ENCODE results near the gene SLC9A9.
A peak's percentile ranks its signal among the peaks of the same experiment; 100 is the strongest.
"Not testable (repeated sequence)": the region's sequence is repeated elsewhere in the genome, so short reads cannot be mapped to it uniquely, and the experiment has no call there.

SLC9A9 gene

DNA sequence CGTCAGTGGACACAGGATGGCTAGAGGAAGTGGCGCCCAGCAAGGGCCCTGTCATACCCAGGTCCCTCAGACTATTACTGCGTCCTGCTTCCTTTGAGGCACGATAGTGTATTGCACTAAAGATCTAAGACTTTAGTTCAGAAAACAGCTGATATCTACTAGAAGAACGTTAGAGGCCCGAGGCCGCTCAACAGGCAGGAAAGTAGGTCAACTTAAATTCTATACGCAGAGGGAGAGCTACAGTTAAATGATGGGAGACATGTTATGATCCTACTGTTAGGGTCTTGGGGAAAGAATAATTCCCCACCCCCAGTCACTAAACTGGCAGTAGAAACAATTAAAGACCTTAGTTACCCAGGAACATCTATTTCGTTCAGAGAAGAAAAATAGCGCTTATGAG lies 410.9 kb downstream of the SLC9A9 start:
- DNase-seq, result no peak

DNA sequence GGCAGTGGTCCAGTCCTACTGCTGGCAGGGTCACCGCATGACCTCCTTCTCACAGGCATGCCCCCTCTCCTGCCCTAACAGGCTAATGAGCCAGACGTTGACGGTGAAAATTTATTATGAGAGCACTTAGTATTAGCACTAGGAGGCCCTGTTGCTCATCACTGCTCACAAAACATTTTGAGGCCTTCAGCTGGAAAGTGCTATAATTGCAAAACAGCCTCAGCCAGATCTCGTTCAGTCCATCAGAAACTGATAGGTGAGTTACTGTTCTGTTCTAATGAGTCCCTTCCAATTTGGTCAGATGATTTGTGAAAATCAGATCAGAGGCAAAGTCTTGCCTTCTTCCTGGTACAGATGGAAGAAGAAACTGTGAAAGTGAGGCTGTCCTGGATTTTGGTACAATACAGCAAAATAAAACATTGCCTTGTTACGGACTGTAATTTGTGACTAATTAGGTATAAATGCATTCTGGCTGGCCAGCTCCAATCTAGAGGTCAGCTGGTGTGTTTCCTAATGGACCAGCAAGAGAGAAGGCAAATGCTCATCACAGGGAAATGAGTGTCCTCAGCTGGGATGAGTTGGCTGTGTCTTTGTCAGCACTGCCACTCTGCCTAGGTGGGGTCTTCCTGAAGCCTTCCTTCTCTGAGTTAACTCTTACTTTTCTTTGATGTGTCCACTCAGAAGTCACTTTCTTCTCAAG lies 411.9 kb downstream of the SLC9A9 start:
- no peak for DNase-seq

DNA sequence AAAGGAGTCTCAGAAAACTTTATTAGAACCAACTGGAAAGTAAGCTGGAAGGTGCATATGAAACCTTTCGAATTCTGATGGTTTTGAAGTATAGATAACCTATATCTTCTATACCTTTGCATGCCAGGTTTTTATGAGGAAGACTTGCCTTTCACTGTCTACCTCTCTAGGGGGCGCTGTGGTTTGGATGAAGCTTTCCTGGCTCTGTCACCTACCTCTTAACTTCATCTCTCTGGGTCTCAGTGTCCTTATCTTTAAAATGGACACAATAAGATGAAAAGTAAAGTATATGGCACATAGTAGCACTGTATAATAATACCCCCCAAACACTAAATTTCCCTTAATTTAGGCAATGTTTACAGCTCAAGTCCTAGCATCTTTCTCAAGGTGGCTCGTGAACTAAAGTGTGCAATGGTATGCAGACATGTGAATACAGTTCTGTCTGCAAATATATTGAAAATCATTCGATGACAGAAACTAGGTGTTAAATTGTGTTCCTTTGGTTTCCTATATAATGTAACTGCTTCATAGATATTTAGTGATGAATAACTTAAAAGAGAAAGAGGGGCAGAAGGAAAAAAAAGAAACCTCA lies 414.4 kb downstream of the SLC9A9 start:
- DNase-seq, result peak; percentile 41 to 42

DNA sequence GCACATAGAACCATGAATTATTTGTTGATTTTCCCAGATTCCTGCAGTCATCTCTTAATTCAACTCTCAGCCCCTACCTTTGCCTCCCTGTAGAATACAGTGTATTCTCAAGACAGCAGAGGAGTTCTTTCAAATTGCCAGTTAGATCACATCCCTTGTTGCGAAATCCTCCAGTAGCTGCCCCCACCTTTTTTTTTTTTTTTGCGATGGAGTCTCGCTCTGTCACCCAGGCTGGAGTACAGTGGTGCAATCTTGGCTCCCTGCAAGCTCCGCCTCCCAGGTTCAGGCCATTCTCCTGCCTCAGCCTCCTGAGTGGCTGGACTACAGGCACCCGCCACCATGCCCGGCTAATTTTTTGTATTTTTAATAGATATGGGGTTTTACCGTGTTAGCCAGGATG lies 417.0 kb downstream of the SLC9A9 start:
- DNase-seq, result not testable (repeated sequence)

DNA sequence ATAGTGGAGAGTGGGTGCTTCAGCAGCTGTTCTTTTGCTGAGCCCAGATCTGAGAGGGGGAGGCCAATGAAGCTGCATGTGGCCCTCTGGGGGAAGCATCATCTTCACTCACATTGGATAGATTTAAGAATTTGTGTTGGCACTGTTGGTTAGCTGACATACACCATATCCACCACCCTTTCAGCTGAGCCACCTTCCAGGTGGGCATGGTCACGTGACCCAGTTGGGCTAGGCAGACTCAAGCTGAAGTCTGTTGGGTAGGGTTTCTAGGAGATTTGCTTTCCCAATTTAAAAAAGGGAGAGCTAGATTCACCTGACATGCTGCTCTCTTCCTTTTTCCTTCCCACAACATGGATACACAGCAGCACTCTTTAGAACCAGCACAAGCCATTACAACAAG lies 417.7 kb downstream of the SLC9A9 start:
- DNase-seq, result no peak

DNA sequence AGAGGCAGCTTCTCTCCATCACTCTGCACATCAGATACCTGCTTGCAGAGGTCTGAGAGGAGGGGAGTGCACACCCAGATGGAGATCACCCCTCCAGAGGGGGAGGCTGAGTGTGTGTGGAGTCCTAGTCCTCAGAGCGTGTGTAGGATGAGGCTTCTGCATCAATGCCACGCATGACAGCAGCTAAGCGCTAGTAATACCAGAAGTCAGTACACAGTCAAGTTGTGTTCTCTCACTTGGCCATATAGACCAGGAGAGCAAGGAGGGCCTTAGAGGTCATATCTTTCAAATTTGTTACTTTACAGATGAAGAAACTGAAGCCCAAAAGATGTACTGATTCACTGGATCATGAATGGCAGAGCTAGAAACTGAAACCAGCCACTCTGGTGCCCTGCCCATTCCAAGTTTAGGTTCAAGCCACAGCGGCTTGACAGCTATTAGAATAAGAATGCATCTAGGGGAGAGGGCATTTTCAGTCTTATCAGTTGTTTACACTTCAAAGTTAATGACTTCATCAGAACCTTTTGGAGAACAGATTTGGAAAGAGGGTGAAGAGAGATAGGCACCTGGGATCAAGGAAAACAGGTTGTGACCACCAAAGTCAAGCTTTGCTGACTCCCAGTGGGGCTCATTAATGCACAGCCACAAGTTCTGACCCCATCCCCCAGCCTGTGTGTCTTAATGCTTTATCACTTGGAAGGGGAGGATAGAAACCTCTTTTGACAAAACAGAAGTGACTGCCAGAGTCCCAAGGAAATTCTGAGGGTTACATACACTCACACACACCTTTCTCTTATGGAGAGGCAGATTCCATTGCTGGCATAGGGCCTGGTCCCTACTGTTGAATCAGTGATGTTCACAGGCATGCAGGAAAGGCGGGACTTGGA lies 418.4 kb downstream of the SLC9A9 start:
- no peak for DNase-seq

DNA sequence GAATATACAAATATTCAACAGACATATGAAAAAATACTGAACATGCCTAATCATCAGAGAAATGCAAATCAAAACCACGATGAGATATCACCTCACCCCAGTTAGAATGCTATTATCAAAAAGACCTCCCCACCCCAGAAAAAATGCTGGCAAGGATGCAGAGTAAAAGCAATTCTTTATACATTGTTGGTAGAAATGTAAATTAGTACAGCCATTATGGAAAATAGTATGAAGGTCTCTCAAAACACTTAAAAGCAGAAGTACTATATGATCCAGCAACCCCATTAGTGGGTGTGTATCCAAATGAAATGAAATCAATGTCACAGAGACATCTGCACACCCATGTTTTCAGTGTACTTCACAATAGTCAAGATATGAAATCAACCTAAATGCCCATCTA lies 420.0 kb downstream of the SLC9A9 start:
- no peak for DNase-seq

DNA sequence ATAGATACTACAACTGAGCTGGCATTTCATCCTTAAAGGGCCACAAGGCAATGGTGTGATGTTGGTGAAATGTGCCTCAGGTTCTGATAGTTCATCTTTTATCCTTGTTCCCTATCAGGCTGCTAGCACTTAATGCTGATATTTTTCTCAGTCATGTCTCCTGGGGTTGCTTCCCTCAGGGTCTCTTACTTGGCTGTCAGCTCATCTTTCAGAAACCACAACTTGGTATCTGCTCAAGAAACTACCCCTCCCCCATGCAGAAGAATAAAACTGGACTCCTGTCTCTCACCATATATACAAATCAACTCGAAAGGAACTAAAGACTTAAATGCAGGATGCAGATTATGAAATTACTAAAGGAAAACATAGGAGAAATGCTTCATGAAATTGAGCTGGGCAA lies 420.6 kb downstream of the SLC9A9 start:
- DNase-seq, result no peak

DNA sequence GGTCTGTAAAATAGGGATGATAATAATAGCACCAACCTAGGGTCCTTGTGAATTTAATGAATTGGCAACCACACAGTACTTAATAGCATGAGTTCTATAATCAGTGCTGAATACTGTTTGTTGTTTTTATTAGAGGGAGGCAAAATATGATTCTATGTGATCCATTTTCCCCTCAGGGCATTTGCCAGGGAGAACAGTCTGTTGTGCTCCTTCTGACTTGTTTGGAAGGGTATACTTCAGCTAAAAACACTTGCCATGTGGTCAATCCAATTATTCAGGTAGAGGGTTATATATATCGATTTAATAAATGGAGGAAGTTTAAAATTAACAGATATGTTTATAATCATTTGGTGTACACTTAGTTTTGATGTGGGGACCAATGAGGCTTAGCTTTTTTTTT lies 423.4 kb downstream of the SLC9A9 start:
- DNase-seq, result no peak

DNA sequence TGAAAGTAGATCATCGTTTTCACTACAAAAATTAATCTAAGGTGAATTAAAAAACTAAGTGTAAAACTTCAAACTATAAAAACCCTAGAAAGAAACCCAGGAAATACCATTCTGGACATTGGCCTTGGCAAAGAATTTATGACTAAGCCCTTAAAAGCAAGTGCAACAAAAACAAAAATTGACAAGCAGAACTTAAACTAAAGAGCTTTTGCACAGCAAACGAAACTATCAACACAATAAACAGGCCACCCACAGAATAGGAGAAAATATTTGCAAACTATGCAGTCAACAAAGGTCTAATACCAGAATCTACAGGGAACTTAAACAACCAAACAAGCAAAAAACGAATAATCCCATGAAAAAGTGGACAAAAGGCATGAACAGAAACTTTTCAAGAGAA lies 426.7 kb downstream of the SLC9A9 start:
- no peak for DNase-seq

DNA sequence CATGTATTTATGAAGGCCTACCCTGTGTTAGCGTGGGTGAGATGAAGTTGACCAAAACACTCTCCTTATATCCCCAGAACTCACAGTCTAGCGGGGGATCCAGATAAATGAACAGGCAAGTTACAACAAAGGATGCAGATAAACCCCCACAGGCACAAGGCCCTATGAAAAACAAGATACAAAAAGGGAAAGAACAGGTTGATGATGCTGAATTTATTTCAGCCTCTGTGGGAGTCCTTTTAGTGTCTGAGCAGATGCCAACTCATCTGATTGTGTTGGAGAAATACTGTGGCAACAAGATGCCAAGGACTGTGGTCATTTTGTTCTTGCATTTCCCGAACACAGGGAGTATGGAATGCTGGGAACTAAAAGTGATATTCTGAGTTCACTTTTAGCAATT lies 428.7 kb downstream of the SLC9A9 start:
- DNase-seq, result no peak

DNA sequence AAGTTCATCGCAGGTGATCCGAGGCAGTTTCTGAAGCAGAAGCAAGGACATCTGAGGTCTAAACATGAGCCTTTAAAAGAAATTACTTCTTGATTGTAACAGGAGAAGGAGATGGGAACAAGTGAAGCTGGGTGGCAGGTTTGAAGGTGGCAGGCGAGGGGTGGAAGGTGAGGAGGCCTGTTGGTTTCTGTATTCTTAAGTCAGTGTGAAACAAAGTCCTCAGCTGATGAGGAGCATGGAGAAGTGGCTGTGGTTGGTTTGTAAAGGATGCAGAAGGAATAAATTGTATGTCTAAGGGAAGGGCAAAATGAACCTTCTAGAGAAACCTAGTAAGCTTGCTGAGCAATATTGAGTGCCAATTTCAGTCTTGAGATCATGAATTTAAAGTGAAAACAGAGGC lies 429.9 kb downstream of the SLC9A9 start:
- no peak for DNase-seq

DNA sequence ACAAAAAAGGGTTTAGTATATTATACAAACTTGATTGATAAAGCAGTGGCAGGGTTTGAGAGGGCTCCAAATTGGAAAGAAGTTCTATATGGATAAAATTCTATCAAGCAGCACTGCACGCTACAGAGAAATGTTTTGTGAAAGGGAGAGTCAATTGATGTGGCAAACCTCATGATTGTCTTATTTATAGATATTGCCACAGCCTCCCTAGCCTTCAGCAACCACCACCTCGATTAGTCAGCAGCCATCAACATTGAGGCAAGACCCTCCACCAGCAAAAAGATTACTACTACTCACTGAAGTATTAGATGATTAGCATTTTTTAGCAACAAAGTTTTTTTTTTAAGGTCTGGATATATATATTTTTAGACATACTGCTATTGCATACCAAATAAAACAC lies 432.0 kb downstream of the SLC9A9 start:
- no peak for DNase-seq

DNA sequence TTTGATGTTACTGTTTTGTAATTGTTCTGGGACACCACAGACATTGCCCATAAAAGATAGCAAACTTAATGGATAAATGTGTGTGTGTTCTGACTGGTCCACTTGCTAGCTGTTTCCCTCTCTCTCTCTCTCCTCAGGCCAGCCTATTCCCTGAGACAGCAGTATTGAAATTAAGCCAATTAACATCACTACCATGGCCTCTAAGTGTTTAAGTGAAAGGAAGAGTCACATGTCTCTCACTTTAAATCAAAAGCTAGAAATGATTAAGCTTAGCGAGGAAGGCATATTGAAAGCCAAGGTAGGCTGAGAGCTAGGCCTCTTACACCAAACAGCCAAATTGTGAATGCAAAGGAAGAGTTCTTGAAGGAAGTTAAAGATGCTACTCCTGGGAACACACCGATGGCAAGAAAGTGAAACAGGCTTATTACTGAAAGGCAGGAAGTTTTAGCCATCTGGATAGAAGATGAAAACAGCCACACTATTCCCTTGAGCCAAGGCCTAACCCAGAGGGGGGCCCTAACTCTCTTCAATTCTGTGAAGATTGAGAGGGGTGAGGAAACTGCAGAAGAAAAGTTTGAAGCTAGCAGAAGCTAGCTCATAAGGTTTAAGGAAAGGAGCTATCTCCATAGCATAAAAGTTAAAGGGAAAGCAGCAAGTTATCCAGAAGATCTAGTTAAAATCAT lies 433.6 kb downstream of the SLC9A9 start:
- DNase-seq, result no peak

DNA sequence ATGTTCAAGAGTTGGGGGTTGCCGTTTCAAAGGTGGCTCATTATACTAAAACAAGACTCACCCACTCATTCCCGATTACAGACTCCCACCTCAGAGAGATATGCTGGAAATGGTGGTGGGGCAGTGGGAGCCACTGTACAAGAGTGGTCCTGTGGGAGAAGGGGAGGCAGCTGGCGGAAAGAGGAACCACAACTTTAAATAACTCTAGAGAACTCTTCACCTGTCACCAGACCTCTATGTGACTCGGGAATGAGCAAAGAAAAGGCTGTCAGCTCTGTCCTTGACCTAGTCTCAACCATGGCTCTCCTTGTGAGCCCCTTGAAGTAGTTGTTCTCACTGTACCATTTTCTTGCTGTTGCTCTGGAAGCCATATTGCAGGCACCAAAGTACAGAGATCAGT lies 434.9 kb downstream of the SLC9A9 start:
- DNase-seq, result no peak

DNA sequence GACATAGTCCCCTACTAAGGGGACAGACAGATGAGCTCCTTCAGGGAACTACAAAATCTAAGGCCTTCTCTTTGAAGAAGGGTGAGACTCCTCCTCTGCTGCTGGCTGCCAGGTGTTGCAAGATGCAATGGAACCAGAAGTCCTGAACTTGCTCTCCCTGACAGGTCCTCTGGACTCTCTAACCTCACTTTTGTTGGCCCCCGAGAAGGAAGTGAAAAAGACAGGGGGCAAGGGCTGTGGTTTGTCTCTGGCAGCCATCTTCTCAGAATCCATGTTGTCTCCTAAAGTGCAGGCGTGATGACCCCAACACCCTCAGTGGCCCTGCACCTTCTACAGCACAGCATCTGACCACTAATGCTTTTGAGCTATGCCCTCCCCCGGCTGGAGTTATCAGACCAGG lies 436.2 kb downstream of the SLC9A9 start:
- no peak for DNase-seq

DNA sequence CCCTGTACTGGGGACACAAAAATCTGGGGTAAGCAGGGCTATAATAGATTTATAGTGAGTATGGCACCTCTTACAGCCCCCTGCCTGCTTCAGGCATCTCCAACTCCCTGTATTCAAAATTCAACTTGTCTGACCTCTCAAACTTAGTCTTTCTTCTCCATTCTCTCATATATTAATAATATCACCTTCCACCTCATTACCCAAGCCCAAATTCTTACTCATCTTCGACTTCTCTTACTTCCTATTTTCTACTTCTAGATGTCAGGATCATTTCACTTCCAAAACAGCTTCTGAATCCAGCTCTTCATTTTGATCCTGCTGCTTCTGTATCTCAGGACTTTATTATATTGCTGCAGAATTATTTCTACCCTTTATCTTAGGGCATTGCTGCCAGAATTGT lies 438.0 kb downstream of the SLC9A9 start:
- DNase-seq, result no peak

DNA sequence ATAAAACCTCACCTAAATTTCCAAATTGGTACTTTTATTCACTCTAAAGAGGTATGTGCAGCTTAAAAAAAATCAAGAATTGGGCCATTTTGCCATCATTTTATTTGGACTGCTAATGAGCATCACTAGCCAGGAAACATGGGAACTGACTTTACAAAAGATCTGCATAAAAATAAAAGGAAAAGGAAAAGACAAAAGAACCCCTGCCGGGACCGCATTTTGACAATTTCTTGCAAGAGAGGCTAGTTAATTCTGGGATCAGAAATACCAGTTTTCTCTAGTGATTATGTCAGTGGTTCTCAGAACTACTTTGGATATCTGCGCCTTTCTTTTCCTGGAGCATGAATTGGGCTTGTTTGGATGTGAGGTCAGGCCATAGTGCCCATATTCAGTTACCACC lies 439.5 kb downstream of the SLC9A9 start:
- no peak for DNase-seq

DNA sequence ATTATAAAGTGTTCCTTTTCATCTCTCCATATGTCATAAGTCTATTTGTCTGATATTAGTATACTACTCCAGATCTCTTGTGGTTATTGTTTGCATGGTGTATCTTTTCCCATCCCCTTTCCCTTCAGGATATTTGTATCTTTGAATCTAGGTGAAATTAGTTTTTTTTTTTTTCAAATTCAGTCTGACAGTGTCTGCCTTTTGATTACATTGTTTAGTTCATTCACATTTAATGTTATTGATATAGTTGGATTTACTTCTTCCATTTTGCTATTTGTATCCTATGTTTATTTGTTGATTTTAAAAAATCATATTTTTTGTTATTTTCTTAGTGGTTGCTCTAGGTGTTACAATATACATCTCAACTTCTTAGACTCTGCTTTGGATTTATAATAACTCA lies 445.7 kb downstream of the SLC9A9 start:
- no peak for DNase-seq

DNA sequence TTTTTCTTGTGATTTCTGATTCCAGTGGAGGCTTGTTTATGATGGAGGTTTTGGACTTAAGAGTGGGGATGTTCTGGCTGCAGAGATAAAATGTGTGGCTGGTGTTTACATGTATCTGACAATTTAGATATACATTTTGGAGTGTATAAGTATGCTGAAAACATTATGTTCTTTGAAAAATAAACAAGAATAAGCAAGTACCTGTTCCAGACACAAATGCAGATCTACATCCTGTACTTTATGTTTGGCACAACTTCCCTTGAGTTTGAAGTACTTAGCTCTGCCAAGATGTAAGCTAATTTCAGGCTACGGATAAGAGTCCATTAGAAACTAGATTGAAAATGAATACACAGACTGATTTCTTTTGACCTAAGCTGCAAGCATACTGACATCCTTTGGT lies 451.5 kb downstream of the SLC9A9 start:
- DNase-seq, result no peak

DNA sequence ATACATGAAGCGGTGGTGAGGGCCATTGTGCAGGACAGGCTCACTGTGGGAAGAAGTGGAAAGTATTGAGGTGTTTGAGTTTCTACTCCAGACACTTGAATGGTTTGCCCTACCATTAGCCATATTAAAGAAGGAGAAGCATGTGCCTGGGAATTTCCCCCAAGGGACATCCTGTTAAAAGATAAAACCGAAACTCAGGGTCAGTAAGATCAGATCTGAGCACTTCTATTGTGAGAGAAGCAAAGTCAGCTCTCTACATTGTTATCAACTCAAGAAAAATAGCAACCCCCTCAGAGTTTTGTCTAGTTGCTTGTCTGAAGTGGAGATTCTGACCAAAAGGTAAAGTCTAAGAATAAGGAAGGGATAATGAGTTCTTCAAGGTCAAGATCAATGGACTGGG lies 458.9 kb downstream of the SLC9A9 start:
- no peak for DNase-seq

DNA sequence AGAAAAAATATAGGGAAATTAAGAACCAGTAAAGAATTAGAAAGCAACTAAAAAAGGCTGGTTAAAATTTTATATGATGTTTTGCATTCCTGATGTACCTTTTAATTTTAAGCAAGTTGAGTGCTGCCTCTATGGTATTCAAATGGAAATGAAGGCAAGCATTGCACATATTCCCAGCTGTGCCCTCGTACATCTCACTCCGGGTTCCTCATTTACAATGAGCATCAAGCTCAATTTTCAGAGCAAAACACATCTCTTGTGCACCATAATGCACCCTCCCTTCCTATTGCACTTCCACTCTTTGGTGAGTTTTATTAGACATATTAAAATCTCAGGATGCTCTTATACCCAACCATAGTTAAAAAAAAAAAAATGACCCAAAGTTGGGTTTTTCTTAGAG lies 460.8 kb downstream of the SLC9A9 start:
- DNase-seq, result no peak

DNA sequence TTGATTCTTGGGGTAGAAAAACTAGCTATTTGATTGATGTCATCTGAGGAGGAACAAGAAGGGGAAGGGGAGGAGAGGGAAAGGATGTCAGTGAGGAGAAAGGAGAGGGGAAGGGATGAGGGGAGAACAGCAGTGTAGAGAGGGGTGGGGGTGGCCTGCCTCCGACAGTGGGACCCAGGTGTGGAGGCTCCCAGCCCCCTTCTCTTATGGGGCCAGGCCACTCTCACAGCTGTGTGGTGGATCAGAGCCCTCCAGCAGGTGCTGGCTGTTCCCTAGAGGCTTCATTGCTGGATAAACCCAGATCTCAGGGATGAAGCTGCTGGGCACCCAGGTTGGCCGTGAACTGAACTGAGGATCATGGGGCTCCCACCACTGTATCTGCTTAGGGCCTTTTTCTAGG lies 464.2 kb downstream of the SLC9A9 start:
- no peak for DNase-seq

DNA sequence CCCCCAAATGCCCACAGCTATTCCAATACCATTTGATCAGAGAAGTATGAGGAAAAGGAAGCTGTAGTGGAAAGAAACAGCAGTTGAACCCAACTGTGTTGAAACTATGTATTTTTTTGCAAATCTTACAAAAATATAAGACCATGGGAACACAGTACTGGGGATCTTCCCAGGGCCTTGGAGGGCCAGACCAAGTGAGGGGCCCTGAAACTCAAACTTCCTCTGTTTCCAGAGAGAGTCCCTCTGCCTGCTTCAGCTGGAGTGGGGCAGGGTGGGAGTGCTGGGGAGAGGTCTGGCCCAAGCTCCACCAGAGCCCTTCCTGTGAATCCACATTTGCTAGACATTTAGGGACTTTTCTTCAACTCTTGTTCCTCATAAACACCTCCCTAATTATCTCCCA lies 464.8 kb downstream of the SLC9A9 start:
- DNase-seq, result no peak

Measured in activated T-cell treated with anti-CD3 and anti-CD28 coated beads, Interleukin-2, amount 50 U/mL, for 48 hours (primary cell).